ENCODE data around the gene KIF5B.

DNA sequence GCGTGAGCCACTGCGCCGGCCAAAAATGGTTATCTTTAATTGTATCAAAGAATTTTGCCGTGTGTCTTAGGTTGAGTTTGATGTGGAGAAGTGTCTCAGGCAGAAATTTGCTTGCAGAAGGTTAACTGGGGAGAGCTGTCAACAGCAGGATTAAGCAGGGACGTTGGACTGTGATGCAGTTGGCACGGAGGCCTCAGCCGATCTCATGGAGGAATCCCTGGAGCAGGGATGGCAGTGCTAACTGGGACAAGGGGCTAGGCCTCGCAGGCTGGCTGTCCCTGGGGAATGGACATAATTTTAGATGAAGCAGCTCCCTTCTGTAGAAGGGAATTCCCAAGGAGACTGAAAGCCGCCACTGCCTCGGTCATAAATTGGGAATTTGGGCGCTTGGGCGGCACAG, 12.3 kb upstream of the KIF5B start:
- TF ChIP-seq, protein P1, sequence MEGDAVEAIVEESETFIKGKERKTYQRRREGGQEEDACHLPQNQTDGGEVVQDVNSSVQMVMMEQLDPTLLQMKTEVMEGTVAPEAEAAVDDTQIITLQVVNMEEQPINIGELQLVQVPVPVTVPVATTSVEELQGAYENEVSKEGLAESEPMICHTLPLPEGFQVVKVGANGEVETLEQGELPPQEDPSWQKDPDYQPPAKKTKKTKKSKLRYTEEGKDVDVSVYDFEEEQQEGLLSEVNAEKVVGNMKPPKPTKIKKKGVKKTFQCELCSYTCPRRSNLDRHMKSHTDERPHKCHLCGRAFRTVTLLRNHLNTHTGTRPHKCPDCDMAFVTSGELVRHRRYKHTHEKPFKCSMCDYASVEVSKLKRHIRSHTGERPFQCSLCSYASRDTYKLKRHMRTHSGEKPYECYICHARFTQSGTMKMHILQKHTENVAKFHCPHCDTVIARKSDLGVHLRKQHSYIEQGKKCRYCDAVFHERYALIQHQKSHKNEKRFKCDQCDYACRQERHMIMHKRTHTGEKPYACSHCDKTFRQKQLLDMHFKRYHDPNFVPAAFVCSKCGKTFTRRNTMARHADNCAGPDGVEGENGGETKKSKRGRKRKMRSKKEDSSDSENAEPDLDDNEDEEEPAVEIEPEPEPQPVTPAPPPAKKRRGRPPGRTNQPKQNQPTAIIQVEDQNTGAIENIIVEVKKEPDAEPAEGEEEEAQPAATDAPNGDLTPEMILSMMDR (IDR thresholded peaks at IDR 0.05 in 2 of 3, conservative IDR thresholded peaks at IDR 0.05 in 1 of 3; ENCODE audit: borderline replicate concordance in 1 of 3, insufficient read depth in 1 of 3, low read depth in 2 of 3, low read length in 2 of 3): no peak
- TF ChIP-seq POLR2A (IDR thresholded peaks at IDR 0.05; ENCODE audit: borderline replicate concordance, extremely low read depth, insufficient read depth, insufficient read length) (no peak), SIN3A (IDR thresholded peaks at IDR 0.05; ENCODE audit: low read depth) (no peak), POLR2AphosphoS5 (IDR thresholded peaks at IDR 0.05; ENCODE audit: low read depth, low read length) (no peak)

Data from HCT116 (cell line).